ENCODE results near the gene DZIP1.

Gene DZIP1

GRCh38 chr13:95553581-95554385 is 90.7 kb downstream of the DZIP1 start:
- no peak overlapping the region for H3K27ac ChIP-seq
- TF ChIP-seq CTCF (conservative IDR thresholded peaks at IDR 0.05) = no peak

- no peak for TF ChIP-seq CTCF (conservative IDR thresholded peaks at IDR 0.05)
- no peak within 1 kb of the TSS for H3K27ac ChIP-seq
Observed at GRCh38 chr13:95552539-95553441, 91.7 kb downstream of the DZIP1 start, which contains the start of gene CLDN10. Gene CLDN10, plus strand, starts transcription at chr13:95552720. Its CDS starts 34 bp downstream, at chr13:95552754.

- H3K27ac ChIP-seq = no peak overlapping the region
- no peak for TF ChIP-seq CTCF (conservative IDR thresholded peaks at IDR 0.05)
Observed at GRCh38 chr13:95552208-95552538, 92.3 kb downstream of the DZIP1 start.

- no peak overlapping the region for H3K27ac ChIP-seq
- TF ChIP-seq CTCF (conservative IDR thresholded peaks at IDR 0.05) = no peak
Observed at GRCh38 chr13:95547531-95548167, 96.9 kb downstream of the DZIP1 start.

- no peak for TF ChIP-seq CTCF (conservative IDR thresholded peaks at IDR 0.05)
- no peak overlapping the region for H3K27ac ChIP-seq
Observed at GRCh38 chr13:95546919-95547318, 97.6 kb downstream of the DZIP1 start.

GRCh38 chr13:95544293-95544692 is 100.2 kb downstream of the DZIP1 start:
- no peak overlapping the region for H3K27ac ChIP-seq

More at GRCh38 chr13:95544293-95544692, 100.2 kb downstream of the DZIP1 start:
- TF ChIP-seq CTCF (conservative IDR thresholded peaks at IDR 0.05) = no peak
